WTC11 (cell line): ENCODE results near the gene NLGN1. TPM values are rescaled to one million over a fixed set of nuclear protein-coding genes. Genes with fewer than 3 reads are reported as not detected.

Source experiments
- ATAC-seq: fragments of 200-7000 bp; cut with Tn5 transposase; 2 replicates; pipeline ENCODE4 v1.10.0; 2021; ENCODE audit warnings: mild to moderate bottlenecking, moderate library complexity
- CTCF ChIA-PET: fragments of 300-600 bp; sonication (Branson Sonifier 250); formaldehyde crosslinking; loops from one replicate; lab custom pipeline; 2021; ENCODE audit warnings: antibody characterized with exemption; lab: Charles Lee
- POLR2A ChIA-PET: fragments of 350-600 bp; sonication (Branson Sonifier 250); formaldehyde crosslinking; loops from one replicate; lab custom pipeline; 2021; ENCODE audit warnings: antibody characterized with exemption; lab: Charles Lee
- DNase-seq: peaks from one replicate; pipeline ENCODE4 v3.0.0; 2021; ENCODE audit warnings: low spot score
- H3K27ac Mint-ChIP-seq: 2 replicates; pipeline ENCODE4 v1.8.0; 2021; ENCODE audit warnings: mixed read lengths
- H3K27me3 Mint-ChIP-seq: 2 replicates; pipeline ENCODE4 v1.8.0; 2021; ENCODE audit warnings: low read depth, mild to moderate bottlenecking, moderate library complexity, mixed read lengths
- H3K36me3 Mint-ChIP-seq: 2 replicates; pipeline ENCODE4 v1.8.0; 2021; ENCODE audit warnings: mixed read lengths
- H3K4me1 Mint-ChIP-seq: 2 replicates; pipeline ENCODE4 v1.8.0; 2022; ENCODE audit warnings: mixed read lengths
- H3K4me3 Mint-ChIP-seq: 2 replicates; pipeline ENCODE4 v1.8.0; 2021; ENCODE audit warnings: mild to moderate bottlenecking, moderate library complexity, mixed read lengths
- H3K9me3 Mint-ChIP-seq: 2 replicates; pipeline ENCODE4 v1.8.0; 2021; ENCODE audit warnings: mixed read lengths
- FOXP1 ChIP-seq: sonication (generic); formaldehyde crosslinking; IDR thresholded peaks from 2 replicates; pipeline ENCODE4 v1.8.0; 2022; ENCODE audit warnings: missing genetic modification reagents, mild to moderate bottlenecking, moderate library complexity, borderline replicate concordance
- FOXP4 ChIP-seq: sonication (generic); formaldehyde crosslinking; IDR thresholded peaks from 2 replicates; pipeline ENCODE4 v1.8.0; 2022; ENCODE audit warnings: mild to moderate bottlenecking, missing genetic modification reagents
- GABPB1 ChIP-seq: sonication (generic); formaldehyde crosslinking; IDR thresholded peaks from 2 replicates; pipeline ENCODE4 v1.8.1; 2023; ENCODE audit warnings: mild to moderate bottlenecking, missing genetic modification reagents
- GRHL2 ChIP-seq: fragments of 250-450 bp; sonication (Bioruptor Pico); IDR thresholded peaks from 2 replicates; pipeline ENCODE4 v1.8.0; 2022; ENCODE audit warnings: mild to moderate bottlenecking, moderate library complexity; ENCODE audit not compliant: insufficient replicate concordance, severe bottlenecking
- GTF2I ChIP-seq: fragments of 250-450 bp; sonication (Bioruptor Pico); conservative IDR thresholded peaks from 2 replicates; pipeline ENCODE4 v1.4.0; 2021; ENCODE audit warnings: mild to moderate bottlenecking
- JAZF1 ChIP-seq: fragments of 250-450 bp; sonication (Bioruptor Pico); IDR thresholded peaks from 2 replicates; pipeline ENCODE4 v1.9.0; 2021; ENCODE audit warnings: moderate library complexity, mild to moderate bottlenecking, inconsistent platforms
- MLX ChIP-seq: sonication (generic); formaldehyde crosslinking; IDR thresholded peaks from 2 replicates; pipeline ENCODE4 v1.8.1; 2023; ENCODE audit warnings: mild to moderate bottlenecking, missing genetic modification reagents, moderate library complexity
- NFYB ChIP-seq: sonication (generic); formaldehyde crosslinking; conservative IDR thresholded peaks from 2 replicates; pipeline ENCODE4 v1.8.0; 2022; ENCODE audit warnings: low read depth, missing genetic modification reagents
- NR2C2 ChIP-seq: sonication (generic); formaldehyde crosslinking; IDR thresholded peaks from 2 replicates; pipeline ENCODE4 v1.8.0; 2022; ENCODE audit warnings: mild to moderate bottlenecking, missing genetic modification reagents
- OVOL2 ChIP-seq: fragments of 250-450 bp; sonication (Bioruptor Pico); IDR thresholded peaks from 2 replicates; pipeline ENCODE4 v1.9.0; 2021; ENCODE audit warnings: mild to moderate bottlenecking, borderline replicate concordance
- PREB ChIP-seq: sonication (generic); formaldehyde crosslinking; IDR thresholded peaks from 2 replicates; pipeline ENCODE4 v1.8.1; 2022; ENCODE audit warnings: mild to moderate bottlenecking, missing genetic modification reagents, moderate library complexity, borderline replicate concordance
- SMAD3 ChIP-seq: sonication (generic); formaldehyde crosslinking; IDR thresholded peaks from 2 replicates; pipeline ENCODE4 v1.8.0; 2022; ENCODE audit warnings: missing genetic modification reagents, mild to moderate bottlenecking, borderline replicate concordance
- TEAD4 ChIP-seq: sonication (generic); formaldehyde crosslinking; IDR thresholded peaks from 2 replicates; pipeline ENCODE4 v1.8.0; 2022; ENCODE audit warnings: mild to moderate bottlenecking, missing genetic modification reagents
- ZBTB21 ChIP-seq: sonication (generic); formaldehyde crosslinking; IDR thresholded peaks from 2 replicates; pipeline ENCODE4 v1.8.1; 2023; ENCODE audit warnings: mild to moderate bottlenecking, missing genetic modification reagents, borderline replicate concordance
- ZNF219 ChIP-seq: sonication (generic); formaldehyde crosslinking; IDR thresholded peaks from 2 replicates; pipeline ENCODE4 v1.8.0; 2023; ENCODE audit warnings: missing genetic modification reagents, mild to moderate bottlenecking, borderline replicate concordance
- ZNF232 ChIP-seq: sonication (generic); formaldehyde crosslinking; IDR thresholded peaks from 2 replicates; pipeline ENCODE4 v1.8.0; 2022; ENCODE audit warnings: mild to moderate bottlenecking, missing genetic modification reagents
- ZNF512 ChIP-seq: sonication (generic); formaldehyde crosslinking; IDR thresholded peaks from 2 replicates; pipeline ENCODE4 v1.8.1; 2022; ENCODE audit warnings: missing genetic modification reagents, borderline replicate concordance
- ZNF532 ChIP-seq: fragments of 250-450 bp; sonication (Bioruptor Pico); IDR thresholded peaks from 2 replicates; pipeline ENCODE4 v1.9.0; 2021; ENCODE audit warnings: mild to moderate bottlenecking, borderline replicate concordance
- ZNF671 ChIP-seq: fragments of 250-450 bp; sonication (Bioruptor Pico); IDR thresholded peaks from 2 replicates; pipeline ENCODE4 v1.8.0; 2021; ENCODE audit warnings: mild to moderate bottlenecking
- total RNA-seq: library from RNA; stranded (reverse); gene quantifications from 3 replicates; pipeline ENCODE4 v1.2.3, GENCODE V29; 2021

Gene NLGN1
- total RNA-seq, 1 experiment from 2014 or later = 12.4 TPM

GRCh38 chr3:174186377-174186989, 788.9 kb downstream of the NLGN1 start:
- H3K27ac Mint-ChIP-seq = no peak overlapping the region
- H3K27me3 Mint-ChIP-seq = no peaks in the 10 kb centered on the region
- ChIA-PET POLR2A (interaction anchor here (0.6 kb wide), 1 partner anchor 174 kb away, joined by 5 read pairs; no protein-coding TSS in a partner anchor), CTCF (no interaction called here)
- H3K4me3 Mint-ChIP-seq = no peak overlapping the region
- peaks cover 9% of the 10 kb centered on the region for H3K4me1 Mint-ChIP-seq
- no peaks in the 10 kb centered on the region for H3K9me3 Mint-ChIP-seq
- H3K36me3 Mint-ChIP-seq = no peaks in the 10 kb centered on the region
- no peak for DNase-seq
- ATAC-seq = no peak
- TF ChIP-seq NFYB = no peak
- no peak for TF ChIP-seq SMAD3 (CRISPR knock-in tag)
- no peak for TF ChIP-seq TEAD4
- no peak for TF ChIP-seq ZBTB21 (CRISPR knock-in tag)
- TF ChIP-seq GTF2I (CRISPR knock-in tag) = no peak
- TF ChIP-seq ZNF512 (CRISPR knock-in tag) = no peak

GRCh38 chr3:174191380-174191779, 793.8 kb downstream of the NLGN1 start:
- no peaks in the 10 kb centered on the region for H3K27me3 Mint-ChIP-seq
- H3K36me3 Mint-ChIP-seq = no peaks in the 10 kb centered on the region
- H3K27ac Mint-ChIP-seq = no peak overlapping the region
- H3K9me3 Mint-ChIP-seq = no peaks in the 10 kb centered on the region
- CTCF ChIA-PET = no interaction called here
- no peak for DNase-seq
- H3K4me3 Mint-ChIP-seq = no peak overlapping the region
- peaks cover 15% of the 10 kb centered on the region for H3K4me1 Mint-ChIP-seq
- POLR2A ChIA-PET = no interaction called here
- no peak for TF ChIP-seq TEAD4
- no peak for TF ChIP-seq ZNF671 (CRISPR knock-in tag)
- TF ChIP-seq NR2C2 (CRISPR knock-in tag) = no peak
- no peak for ATAC-seq

GRCh38 chr3:174191895-174192294, 794.4 kb downstream of the NLGN1 start:
- ChIA-PET CTCF (no interaction called here), POLR2A (no interaction called here)
- H3K4me1 Mint-ChIP-seq = peaks cover 15% of the 10 kb centered on the region
- H3K4me3 Mint-ChIP-seq = no peak overlapping the region
- no peaks in the 10 kb centered on the region for H3K27me3 Mint-ChIP-seq
- no peaks in the 10 kb centered on the region for H3K36me3 Mint-ChIP-seq
- H3K9me3 Mint-ChIP-seq = no peaks in the 10 kb centered on the region
- TF ChIP-seq JAZF1 (CRISPR knock-in tag) (no peak), PREB (CRISPR knock-in tag) (no peak), GABPB1 (CRISPR knock-in tag) (no peak), OVOL2 (CRISPR knock-in tag) (no peak), GRHL2 (no peak), MLX (CRISPR knock-in tag) (no peak), ZNF532 (no peak), ZNF232 (CRISPR knock-in tag) (no peak), FOXP4 (CRISPR knock-in tag) (no peak), ZNF219 (no peak), FOXP1 (no peak)
- ATAC-seq (no peak), DNase-seq (no peak)
- H3K27ac Mint-ChIP-seq = no peak overlapping the region
